H1 (cell line): Measurements from ENCODE around the gene ZNF592. TPM values are rescaled to one million over a fixed set of nuclear protein-coding genes. Genes with fewer than 3 reads are reported as not detected.

Experiments used
- BRCA1 ChIP-seq: IDR thresholded peaks from 2 replicates; pipeline ENCODE4 v1.6.1; 2012; ENCODE audit warnings: low read depth, low read length, improper control_type of control experiment
- CHD7 ChIP-seq: fragments of 300-600 bp; sonication (generic); IDR thresholded peaks from 2 replicates; pipeline ENCODE4 v1.7.1; 2012; ENCODE audit warnings: low read length, moderate library complexity, mild to moderate bottlenecking, inconsistent platforms; ENCODE audit not compliant: insufficient replicate concordance
- CREB1 ChIP-seq: IDR thresholded peaks from 2 replicates; pipeline ENCODE4 v1.6.1; 2012; ENCODE audit warnings: inconsistent platforms
- EP300 ChIP-seq, 2 experiments: IDR thresholded peaks; 1 replicate in 1 of 2; 2 replicates in 1 of 2; pipeline ENCODE4 v1.6.1; 2011 to 2012; ENCODE audit warnings: low read depth in 2 of 2, low read length in 2 of 2, mild to moderate bottlenecking in 2 of 2, borderline replicate concordance in 1 of 2, inconsistent platforms in 1 of 2, moderate library complexity in 1 of 2
- GTF2F1 ChIP-seq: IDR thresholded peaks from 2 replicates; pipeline ENCODE4 v1.6.1; 2012; ENCODE audit warnings: low read depth, low read length, improper control_type of control experiment, borderline replicate concordance
- JUND ChIP-seq: IDR thresholded peaks from 2 replicates; pipeline ENCODE4 v1.6.1; 2011; ENCODE audit warnings: mild to moderate bottlenecking, improper control_type of control experiment, low read length
- MAX ChIP-seq: IDR thresholded peaks from 2 replicates; pipeline ENCODE4 v1.6.1; 2012; ENCODE audit warnings: inconsistent platforms
- SIN3A ChIP-seq, 2 experiments: IDR thresholded peaks in 1 of 2; conservative IDR thresholded peaks in 1 of 2; 2 replicates each; pipeline ENCODE4 v1.6.1; 2011 to 2012; ENCODE audit warnings: low read length in 2 of 2, improper control_type of control experiment in 1 of 2, low read depth in 1 of 2, mild to moderate bottlenecking in 1 of 2
- TEAD4 ChIP-seq: IDR thresholded peaks from 2 replicates; pipeline ENCODE4 v1.6.1; 2012; ENCODE audit warnings: low read depth, low read length, inconsistent platforms, mixed read lengths
- USF2 ChIP-seq: IDR thresholded peaks from 2 replicates; pipeline ENCODE4 v1.6.1; 2011; ENCODE audit warnings: low read length, improper control_type of control experiment
- polyA plus RNA-seq, 7 experiments: library from polyadenylated mRNA; depleted of rRNA in 3 of 7; stranded (reverse) in 5 of 7; unstranded in 2 of 7; fragments of >200 nt in 5 of 7; fragments of 200-250 nt in 2 of 7; gene quantifications; 1 replicate in 5 of 7; 2 replicates in 1 of 7; 4 replicates in 1 of 7; pipeline versions ENCODE4 v1.2.1 to v1.2.3, GENCODE V29; 2011 to 2013; ENCODE audit warnings: missing spikeins in 2 of 7, mixed read lengths in 2 of 7
- total RNA-seq: library from RNA; stranded (reverse); fragmentation: NEBNext Ultra II Directional; extraction: Animal tissue kit (Norgen Biotek cat#: 25700); gene quantifications from 2 replicates; pipeline ENCODE4 v1.2.1, GENCODE V29; 2021

ZNF592 gene
- total and polyA plus RNA-seq, 2 of the 8 experiments (the other 6 are each of a cell fraction or from before 2014, with no cell fraction given): 14.2 to 33.0 TPM

- TF ChIP-seq CHD7 (no peak), MAX (no peak), JUND (no peak), GTF2F1 (no peak), SIN3A (conservative IDR thresholded peaks at IDR 0.05 in 1 of 2, IDR thresholded peaks at IDR 0.05 in 1 of 2; ENCODE audit: low read depth in 1 of 2, low read length in 2 of 2) (no peak), TEAD4 (no peak), USF2 (no peak), EP300 (IDR thresholded peaks at IDR 0.05; ENCODE audit: borderline replicate concordance in 1 of 2, low read depth in 2 of 2, low read length in 2 of 2) (no peak), BRCA1 (no peak), CREB1 (no peak)
Observed at GRCh38 chr15:84830036-84830435, 81.6 kb downstream of the ZNF592 start (continued).
